ENCODE data around the gene SCN8A. TPM values are rescaled to one million over a fixed set of nuclear protein-coding genes. Genes with fewer than 3 reads are reported as not detected.

SCN8A gene
- total and polyA plus RNA-seq, 12 donors = 0.01 to 1.6 (median 0.35) TPM; not detected in 1

DNA sequence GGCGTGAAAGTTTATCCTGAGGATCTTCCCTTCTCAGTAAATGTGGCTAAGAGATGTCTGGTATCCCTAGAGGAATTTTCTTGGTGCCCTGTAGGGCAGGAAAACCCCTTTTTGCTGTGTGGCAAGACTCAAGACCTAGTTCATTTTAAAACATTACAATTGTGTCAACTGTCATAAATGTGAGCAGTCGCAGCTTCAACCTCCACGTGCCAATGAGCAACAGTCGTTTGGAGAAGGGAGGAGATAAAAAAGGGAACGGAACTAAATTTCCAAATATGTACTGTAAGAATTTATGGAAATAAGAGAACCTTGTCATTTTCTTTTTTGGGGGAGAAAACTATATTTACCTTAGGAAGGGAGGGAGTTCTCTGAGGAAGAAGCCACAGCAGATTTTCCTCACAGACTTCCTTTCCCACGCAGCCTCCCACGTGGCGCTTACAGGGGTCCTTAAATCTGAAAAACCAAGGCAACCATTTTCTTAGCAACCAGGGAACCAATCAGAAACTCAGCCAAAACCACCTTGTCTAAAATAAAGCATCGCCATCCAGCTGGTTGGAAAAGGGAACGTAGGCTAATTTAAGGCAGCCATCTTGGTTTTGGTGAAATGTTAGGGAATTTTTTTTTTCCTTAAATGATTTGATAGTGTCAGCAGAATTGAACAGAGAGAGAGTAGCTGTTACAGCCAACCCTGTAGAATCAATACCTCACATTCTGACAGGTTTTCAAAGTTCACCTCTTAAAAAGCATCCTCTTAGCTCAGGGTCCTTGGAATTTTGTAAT is 158.4 kb downstream of the SCN8A start:
- DNase-seq (no peak), ATAC-seq (no peak)
- no peaks in the 10 kb centered on the region for H3K9me3 ChIP-seq
- no peaks in the 10 kb centered on the region for H3K36me3 ChIP-seq
- peaks cover 0 to under 1% (median 0%) of the 10 kb centered on the region in 7 donors for H3K27me3 ChIP-seq
- 64 to 65% methylated on average over 10 of the region's 10 CpGs for WGBS, 2 donors
- peaks cover 0 to 23% (median 14%) of the 10 kb centered on the region in 9 donors for H3K4me1 ChIP-seq
- no peak overlapping the region for H3K4me3 ChIP-seq
- no peak overlapping the region for H3K27ac ChIP-seq
- TF ChIP-seq, protein P1, sequence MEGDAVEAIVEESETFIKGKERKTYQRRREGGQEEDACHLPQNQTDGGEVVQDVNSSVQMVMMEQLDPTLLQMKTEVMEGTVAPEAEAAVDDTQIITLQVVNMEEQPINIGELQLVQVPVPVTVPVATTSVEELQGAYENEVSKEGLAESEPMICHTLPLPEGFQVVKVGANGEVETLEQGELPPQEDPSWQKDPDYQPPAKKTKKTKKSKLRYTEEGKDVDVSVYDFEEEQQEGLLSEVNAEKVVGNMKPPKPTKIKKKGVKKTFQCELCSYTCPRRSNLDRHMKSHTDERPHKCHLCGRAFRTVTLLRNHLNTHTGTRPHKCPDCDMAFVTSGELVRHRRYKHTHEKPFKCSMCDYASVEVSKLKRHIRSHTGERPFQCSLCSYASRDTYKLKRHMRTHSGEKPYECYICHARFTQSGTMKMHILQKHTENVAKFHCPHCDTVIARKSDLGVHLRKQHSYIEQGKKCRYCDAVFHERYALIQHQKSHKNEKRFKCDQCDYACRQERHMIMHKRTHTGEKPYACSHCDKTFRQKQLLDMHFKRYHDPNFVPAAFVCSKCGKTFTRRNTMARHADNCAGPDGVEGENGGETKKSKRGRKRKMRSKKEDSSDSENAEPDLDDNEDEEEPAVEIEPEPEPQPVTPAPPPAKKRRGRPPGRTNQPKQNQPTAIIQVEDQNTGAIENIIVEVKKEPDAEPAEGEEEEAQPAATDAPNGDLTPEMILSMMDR (IDR thresholded peaks at IDR 0.05) = no peak
- intact Hi-C loops (cut with DNase I) = no loop called here

DNA sequence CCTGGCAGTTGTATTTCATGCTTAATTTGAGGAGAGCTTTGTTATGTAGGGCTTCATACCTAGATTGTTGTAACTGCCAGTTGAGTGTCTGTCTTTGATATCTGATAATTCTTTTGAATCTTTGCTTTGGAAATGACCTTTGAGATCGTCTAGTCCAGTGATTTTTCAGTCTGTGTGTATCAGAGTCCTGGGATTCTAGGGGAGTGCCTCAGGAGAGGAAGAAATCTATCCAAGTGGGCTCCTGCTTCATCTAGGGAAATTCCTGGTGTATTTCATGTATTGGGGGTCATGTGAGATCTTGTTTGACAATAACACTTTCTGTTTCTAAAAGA is 158.9 kb downstream of the SCN8A start:
- TF ChIP-seq, protein P1 (IDR thresholded peaks at IDR 0.05) = no peak
- H3K4me1 ChIP-seq = peaks cover 0 to 20% (median 14%) of the 10 kb centered on the region in 9 donors
- WGBS, 2 donors = 62 to 78% methylated on average over 1 of the region's 1 CpG
- no peak overlapping the region for H3K4me3 ChIP-seq
- no peak overlapping the region for H3K27ac ChIP-seq
- DNase-seq (no peak), ATAC-seq (no peak)
- no peaks in the 10 kb centered on the region for H3K36me3 ChIP-seq
- intact Hi-C loops (cut with DNase I) = no loop called here
- no peaks in the 10 kb centered on the region for H3K27me3 ChIP-seq
- no peaks in the 10 kb centered on the region for H3K9me3 ChIP-seq

DNA sequence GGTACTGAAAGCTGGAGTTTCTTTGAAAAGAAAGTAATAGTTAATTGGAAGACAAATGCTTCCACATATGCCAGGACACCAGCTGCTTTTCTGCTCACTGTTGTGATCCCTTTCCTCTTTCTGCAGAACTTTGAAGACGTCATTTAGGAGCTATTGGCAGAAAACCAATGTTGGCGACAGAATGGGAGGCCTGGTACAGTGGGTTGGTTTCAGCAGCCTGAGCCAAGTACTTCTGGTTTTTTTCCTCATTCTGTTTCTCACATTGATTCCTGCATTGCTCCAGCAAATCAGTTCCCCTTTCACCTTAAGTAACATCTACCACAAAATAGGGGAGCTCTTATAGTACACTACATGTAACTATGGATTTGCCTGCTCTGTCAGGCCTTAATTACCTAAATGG is 160.6 kb downstream of the SCN8A start:
- DNase-seq (peak in 1 of 2 donors; percentile 27), ATAC-seq (peak in 7 of 8 donors; percentile 65 to 89 (median 80))
- H3K4me1 ChIP-seq = peaks cover 0 to 20% (median 14%) of the 10 kb centered on the region in 9 donors
- 25 to 37% methylated on average over 2 of the region's 2 CpGs for WGBS, 2 donors
- peak overlapping the region in 7 of 10 donors; percentile 7 to 67 (median 51) for H3K27ac ChIP-seq
- no peaks in the 10 kb centered on the region for H3K36me3 ChIP-seq
- no peak overlapping the region for H3K4me3 ChIP-seq
- intact Hi-C loops (cut with DNase I) = no loop called here
- no peaks in the 10 kb centered on the region for H3K9me3 ChIP-seq
- TF ChIP-seq, protein P1 (IDR thresholded peaks at IDR 0.05) = no peak
- H3K27me3 ChIP-seq = no peaks in the 10 kb centered on the region

DNA sequence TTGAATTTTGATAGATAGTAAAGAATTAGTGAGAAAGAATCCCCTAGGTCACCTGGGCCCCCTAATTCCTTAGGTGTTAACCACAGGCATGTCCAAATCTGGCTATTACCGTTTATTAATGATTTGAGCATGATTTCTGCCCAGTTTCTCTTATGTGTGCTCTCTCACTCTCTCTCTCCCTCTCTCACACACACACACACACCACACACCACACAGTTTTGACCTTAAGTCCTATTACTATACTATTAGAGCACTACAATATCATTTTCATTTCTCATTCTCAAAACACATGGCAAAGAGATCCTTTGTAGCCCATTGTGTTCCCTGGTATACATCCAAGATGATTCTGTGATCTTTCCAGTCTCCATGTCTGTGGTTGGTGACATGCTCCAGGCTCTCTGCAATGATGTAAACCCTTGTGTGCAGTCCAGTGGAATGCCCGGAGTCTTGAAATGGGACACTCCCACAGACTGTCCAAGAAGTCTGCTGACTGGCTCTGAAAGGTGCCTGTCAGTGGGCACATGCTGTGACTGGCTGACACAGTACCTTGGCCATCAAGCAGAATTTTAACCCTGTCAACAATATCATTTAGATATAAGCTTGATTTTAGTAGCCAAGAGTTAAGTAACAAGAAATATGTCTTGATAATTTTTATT is 161.3 kb downstream of the SCN8A start:
- H3K9me3 ChIP-seq = no peaks in the 10 kb centered on the region
- intact Hi-C loops (cut with DNase I) = no loop called here
- H3K27me3 ChIP-seq = no peaks in the 10 kb centered on the region
- H3K4me3 ChIP-seq = no peak overlapping the region
- peak overlapping the region in 7 of 10 donors; percentile 6 to 67 (median 46) for H3K27ac ChIP-seq
- TF ChIP-seq, protein P1 (IDR thresholded peaks at IDR 0.05) = no peak
- ATAC-seq (peak; percentile 84 to 95 (median 92)), DNase-seq (peak; percentile 56 to 76)
- 33 to 36% methylated on average over 2 of the region's 2 CpGs for WGBS, 2 donors
- H3K36me3 ChIP-seq = no peaks in the 10 kb centered on the region
- H3K4me1 ChIP-seq = peaks cover 0 to 20% (median 14%) of the 10 kb centered on the region in 9 donors

All from heart right ventricle (tissue), 16 donors.